ENCODE measurements around the gene LRRC40. TPM values are rescaled to one million over a fixed set of nuclear protein-coding genes. Genes with fewer than 3 reads are reported as not detected.

Gene LRRC40
- total and polyA plus RNA-seq, 2 donors (not counting 3 experiments of a cell fraction or from before 2014, with no cell fraction given) = 8.1 to 21.1 TPM

DNA sequence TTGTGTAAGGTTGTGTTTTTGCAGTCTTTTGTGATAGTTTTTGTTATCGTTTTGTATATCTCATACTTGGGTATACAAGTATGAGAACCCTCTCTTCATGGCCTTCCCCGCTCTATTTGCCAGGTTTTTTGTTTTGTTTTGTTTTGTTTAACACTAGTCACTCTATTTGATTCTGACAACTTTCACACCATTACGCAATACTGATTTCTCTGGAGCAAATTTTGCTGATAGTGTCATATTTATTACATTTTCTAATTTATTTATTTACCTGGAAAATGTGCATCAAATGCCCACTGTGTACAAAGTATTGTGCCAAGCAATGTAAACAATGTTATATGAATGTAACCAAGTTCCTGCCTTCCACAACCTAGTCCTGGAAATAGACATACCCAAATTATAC is 90.1 kb downstream of the LRRC40 start:
- CTCF ChIA-PET = no interaction called here
- Histone ChIP-seq H2AFZ (ENCODE audit: low read depth, low read length) (no peak overlapping the region), H3K36me3 (ENCODE audit: control insufficient read depth in 2 of 2, extremely low read depth in 1 of 2, insufficient read depth in 2 of 2, low read length in 2 of 2) (no peaks in the 10 kb centered on the region), H3K4me2 (ENCODE audit: insufficient read depth, low read length) (no peak overlapping the region), H3K9me1 (replicated peaks; ENCODE audit: control insufficient read depth, extremely low read depth, insufficient read depth, low read length) (no peaks in the 10 kb centered on the region), H3K27ac (ENCODE audit: insufficient read depth, low read depth, low read length) (no peak overlapping the region), H3K79me2 (ENCODE audit: control insufficient read depth, insufficient read depth, low read length) (no peaks in the 10 kb centered on the region), H3K27me3 (ENCODE audit: control insufficient read depth in 2 of 2, insufficient read depth in 2 of 2, low read length in 2 of 2) (no peaks in the 10 kb centered on the region), H3K9me3 (replicated peaks; ENCODE audit: control insufficient read depth, insufficient read depth, low read length) (no peaks in the 10 kb centered on the region), H3K4me1 (ENCODE audit: control insufficient read depth, extremely low read depth, insufficient read depth, low read length) (no peaks in the 10 kb centered on the region), H4K20me1 (replicated peaks; ENCODE audit: control insufficient read depth, extremely low read depth, insufficient read depth, low read length) (no peaks in the 10 kb centered on the region), H3K9ac (replicated peaks; ENCODE audit: extremely low read depth, insufficient read depth, low read length) (no peak overlapping the region), H3K4me3 (replicated peaks in 1 of 3; ENCODE audit: insufficient read depth in 1 of 3, low read depth in 1 of 3, low read length in 3 of 3) (no peak overlapping the region)
- TF ChIP-seq GATA2 (IDR thresholded peaks at IDR 0.05; ENCODE audit: insufficient read depth, insufficient read length, low read depth, low read length) (no peak), POLR2A (IDR thresholded peaks at IDR 0.05; ENCODE audit: low read depth, low read length) (no peak), JUN (IDR thresholded peaks at IDR 0.05; ENCODE audit: borderline replicate concordance, insufficient read depth, insufficient read length, low read depth) (no peak), MYC (IDR thresholded peaks at IDR 0.05; ENCODE audit: low read depth, low read length) (no peak), EZH2 (IDR thresholded peaks at IDR 0.05; ENCODE audit: borderline replicate concordance, low read depth, low read length, severe bottlenecking) (no peak), POLR2AphosphoS5 (IDR thresholded peaks at IDR 0.05; ENCODE audit: insufficient read depth, low read depth, low read length) (no peak)
- TF ChIP-seq, protein P1, sequence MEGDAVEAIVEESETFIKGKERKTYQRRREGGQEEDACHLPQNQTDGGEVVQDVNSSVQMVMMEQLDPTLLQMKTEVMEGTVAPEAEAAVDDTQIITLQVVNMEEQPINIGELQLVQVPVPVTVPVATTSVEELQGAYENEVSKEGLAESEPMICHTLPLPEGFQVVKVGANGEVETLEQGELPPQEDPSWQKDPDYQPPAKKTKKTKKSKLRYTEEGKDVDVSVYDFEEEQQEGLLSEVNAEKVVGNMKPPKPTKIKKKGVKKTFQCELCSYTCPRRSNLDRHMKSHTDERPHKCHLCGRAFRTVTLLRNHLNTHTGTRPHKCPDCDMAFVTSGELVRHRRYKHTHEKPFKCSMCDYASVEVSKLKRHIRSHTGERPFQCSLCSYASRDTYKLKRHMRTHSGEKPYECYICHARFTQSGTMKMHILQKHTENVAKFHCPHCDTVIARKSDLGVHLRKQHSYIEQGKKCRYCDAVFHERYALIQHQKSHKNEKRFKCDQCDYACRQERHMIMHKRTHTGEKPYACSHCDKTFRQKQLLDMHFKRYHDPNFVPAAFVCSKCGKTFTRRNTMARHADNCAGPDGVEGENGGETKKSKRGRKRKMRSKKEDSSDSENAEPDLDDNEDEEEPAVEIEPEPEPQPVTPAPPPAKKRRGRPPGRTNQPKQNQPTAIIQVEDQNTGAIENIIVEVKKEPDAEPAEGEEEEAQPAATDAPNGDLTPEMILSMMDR (IDR thresholded peaks at IDR 0.05; ENCODE audit: extremely low read depth in 1 of 2, insufficient read depth in 1 of 2, low read depth in 1 of 2, low read length in 2 of 2) = no peak
- TF ChIP-seq, protein P2, sequence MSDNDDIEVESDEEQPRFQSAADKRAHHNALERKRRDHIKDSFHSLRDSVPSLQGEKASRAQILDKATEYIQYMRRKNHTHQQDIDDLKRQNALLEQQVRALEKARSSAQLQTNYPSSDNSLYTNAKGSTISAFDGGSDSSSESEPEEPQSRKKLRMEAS (IDR thresholded peaks at IDR 0.05; ENCODE audit: insufficient read depth, insufficient read length) = no peak
- DNase-seq (ENCODE audit: low read depth, low spot score) (no peak), FAIRE-seq (no peak)
- intact Hi-C loops (cut with micrococcal nuclease) (no loop called here), dilution Hi-C loops (cut with MboI; ENCODE audit: extremely low pct_ligation_motif_present, low sequenced_read_pairs) (no loop called here)
- BruUV-seq (replicated peaks) = no TSS peak
- POLR2A ChIA-PET = no interaction called here
